ENCODE results near the gene TMEM168. TPM values are rescaled to one million over a fixed set of nuclear protein-coding genes. Genes with fewer than 3 reads are reported as not detected.

TMEM168 gene
- total RNA-seq, 1 experiment from 2014 or later: 28.9 TPM

DNA sequence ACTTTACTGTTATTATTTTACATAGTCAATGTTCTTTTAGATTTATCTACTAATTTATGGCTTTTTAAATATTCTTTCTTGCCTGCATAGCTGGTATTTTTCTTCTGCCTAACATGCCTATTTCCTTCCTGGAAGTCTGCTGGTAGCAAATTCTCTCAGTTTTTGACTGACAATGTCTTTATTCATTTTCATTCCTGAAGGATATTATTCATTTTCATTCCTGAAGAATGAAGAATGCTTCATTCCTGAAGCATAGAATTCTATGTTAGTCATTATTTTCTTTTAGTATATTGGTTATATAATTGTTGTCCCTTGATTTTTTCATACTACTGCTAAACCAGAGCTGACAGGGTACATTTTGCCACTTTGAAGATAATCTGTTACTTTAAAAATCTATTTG is 41.8 kb downstream of the TMEM168 start:
- H3K36me3 Mint-ChIP-seq (ENCODE audit: insufficient read depth, unreplicated experiment): no peaks in the 10 kb centered on the region
- intact Hi-C loops (cut with micrococcal nuclease; ENCODE audit: unreplicated experiment): loop anchor here (10.0 kb wide), 1 partner anchor 146 kb away; no protein-coding TSS in a partner anchor

DNA sequence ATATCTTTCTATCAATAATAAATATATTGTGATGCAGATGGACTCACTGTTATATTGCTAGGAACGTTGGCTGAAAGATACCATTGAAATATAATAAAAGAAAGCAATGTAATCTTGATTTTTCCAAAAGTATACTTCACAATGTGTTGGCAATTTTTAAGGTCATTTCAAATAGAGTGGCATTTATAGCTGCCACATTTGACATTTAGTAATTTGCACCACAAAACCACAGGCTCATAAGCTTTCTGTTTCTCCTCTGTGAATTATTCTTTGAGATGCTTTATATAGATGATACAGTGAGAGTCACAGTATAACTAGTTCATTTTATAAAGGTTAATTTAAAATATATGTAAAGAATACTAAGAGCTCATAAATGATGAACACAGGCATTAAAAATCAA is 44.6 kb downstream of the TMEM168 start:
- intact Hi-C loops (cut with micrococcal nuclease; ENCODE audit: unreplicated experiment): loop anchor here (10.0 kb wide), 1 partner anchor 149 kb away; no protein-coding TSS in a partner anchor
- no peak for DNase-seq
- no peaks in the 10 kb centered on the region for H3K27me3 Mint-ChIP-seq (ENCODE audit: insufficient read depth, unreplicated experiment)
- no peak overlapping the region for H3K27ac Mint-ChIP-seq (ENCODE audit: unreplicated experiment)
- Histone ChIP-seq H3K4me3 (ENCODE audit: low read depth, low read length) (no peak overlapping the region), H3K36me3 (ENCODE audit: control insufficient read depth, insufficient read depth, low read length) (no peaks in the 10 kb centered on the region), H3K4me1 (no peaks in the 10 kb centered on the region), H3K27me3 (replicated peaks; ENCODE audit: control insufficient read depth, insufficient read depth, low read length) (no peaks in the 10 kb centered on the region), H3K9me3 (no peaks in the 10 kb centered on the region)
- TF ChIP-seq, protein P1, sequence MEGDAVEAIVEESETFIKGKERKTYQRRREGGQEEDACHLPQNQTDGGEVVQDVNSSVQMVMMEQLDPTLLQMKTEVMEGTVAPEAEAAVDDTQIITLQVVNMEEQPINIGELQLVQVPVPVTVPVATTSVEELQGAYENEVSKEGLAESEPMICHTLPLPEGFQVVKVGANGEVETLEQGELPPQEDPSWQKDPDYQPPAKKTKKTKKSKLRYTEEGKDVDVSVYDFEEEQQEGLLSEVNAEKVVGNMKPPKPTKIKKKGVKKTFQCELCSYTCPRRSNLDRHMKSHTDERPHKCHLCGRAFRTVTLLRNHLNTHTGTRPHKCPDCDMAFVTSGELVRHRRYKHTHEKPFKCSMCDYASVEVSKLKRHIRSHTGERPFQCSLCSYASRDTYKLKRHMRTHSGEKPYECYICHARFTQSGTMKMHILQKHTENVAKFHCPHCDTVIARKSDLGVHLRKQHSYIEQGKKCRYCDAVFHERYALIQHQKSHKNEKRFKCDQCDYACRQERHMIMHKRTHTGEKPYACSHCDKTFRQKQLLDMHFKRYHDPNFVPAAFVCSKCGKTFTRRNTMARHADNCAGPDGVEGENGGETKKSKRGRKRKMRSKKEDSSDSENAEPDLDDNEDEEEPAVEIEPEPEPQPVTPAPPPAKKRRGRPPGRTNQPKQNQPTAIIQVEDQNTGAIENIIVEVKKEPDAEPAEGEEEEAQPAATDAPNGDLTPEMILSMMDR (IDR thresholded peaks at IDR 0.05; ENCODE audit: insufficient read depth in 1 of 2, low read depth in 1 of 2, low read length in 1 of 2, severe bottlenecking in 1 of 2, unreplicated experiment in 1 of 2): no peak
- H3K4me3 Mint-ChIP-seq (ENCODE audit: unreplicated experiment): no peak overlapping the region
- ChIA-PET POLR2A (interaction anchor here (0.5 kb wide), 1 partner anchor 184 kb away, joined by 3 read pairs; no protein-coding TSS in a partner anchor), CTCF (no interaction called here)
- BruUV-seq (replicated peaks): no TSS peak
- no peaks in the 10 kb centered on the region for H3K36me3 Mint-ChIP-seq (ENCODE audit: insufficient read depth, unreplicated experiment)
- peaks cover 13% of the 10 kb centered on the region for H3K9me3 Mint-ChIP-seq (ENCODE audit: unreplicated experiment)
- H3K4me1 Mint-ChIP-seq (ENCODE audit: low read depth, unreplicated experiment): no peaks in the 10 kb centered on the region

More for the DNA sequence above, 41.8 kb downstream of the TMEM168 start:
- no peaks in the 10 kb centered on the region for H3K36me3 ChIP-seq (ENCODE audit: control insufficient read depth, insufficient read depth, low read length)
- H3K27me3 Mint-ChIP-seq (ENCODE audit: insufficient read depth, unreplicated experiment): no peaks in the 10 kb centered on the region
- ChIA-PET CTCF (no interaction called here), POLR2A (no interaction called here)
- H3K4me3 Mint-ChIP-seq (ENCODE audit: unreplicated experiment): no peak overlapping the region
- TF ChIP-seq, protein P1 (IDR thresholded peaks at IDR 0.05; ENCODE audit: insufficient read depth in 1 of 2, low read depth in 1 of 2, low read length in 1 of 2, severe bottlenecking in 1 of 2, unreplicated experiment in 1 of 2): no peak
- H3K27ac Mint-ChIP-seq (ENCODE audit: unreplicated experiment): no peak overlapping the region
- BruUV-seq (replicated peaks): no TSS peak
- no peaks in the 10 kb centered on the region for H3K9me3 ChIP-seq
- no peak for DNase-seq
- H3K4me3 ChIP-seq (ENCODE audit: low read depth, low read length): no peak overlapping the region
- H3K9me3 Mint-ChIP-seq (ENCODE audit: unreplicated experiment): no peaks in the 10 kb centered on the region
- H3K27me3 ChIP-seq (replicated peaks; ENCODE audit: control insufficient read depth, insufficient read depth, low read length): no peaks in the 10 kb centered on the region
- no peaks in the 10 kb centered on the region for H3K4me1 Mint-ChIP-seq (ENCODE audit: low read depth, unreplicated experiment)
- no peaks in the 10 kb centered on the region for H3K4me1 ChIP-seq

DNA sequence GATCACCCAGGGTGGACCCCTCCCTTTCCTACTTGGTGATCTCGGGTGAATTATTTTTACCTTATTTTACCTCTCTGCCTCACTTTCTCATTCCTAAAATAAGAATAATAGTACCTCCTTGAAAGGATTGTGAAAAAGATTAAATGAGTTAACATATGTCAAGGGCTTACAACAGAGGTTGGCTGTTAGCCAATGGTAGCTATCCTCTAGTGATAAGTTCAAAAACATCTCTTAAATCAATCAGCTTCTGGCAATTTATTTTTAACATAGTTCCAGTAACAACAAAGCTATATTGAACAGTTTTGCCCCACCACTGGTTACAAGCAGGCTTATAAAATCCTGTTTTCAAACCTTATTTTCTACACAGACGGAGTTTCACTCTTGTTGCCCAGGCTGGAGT is 45.4 kb downstream of the TMEM168 start:
- Mint-ChIP-seq H3K27me3 (ENCODE audit: insufficient read depth, unreplicated experiment) (no peaks in the 10 kb centered on the region), H3K27ac (ENCODE audit: unreplicated experiment) (no peak overlapping the region), H3K9me3 (ENCODE audit: unreplicated experiment) (peaks cover 13% of the 10 kb centered on the region), H3K36me3 (ENCODE audit: insufficient read depth, unreplicated experiment) (no peaks in the 10 kb centered on the region), H3K4me3 (ENCODE audit: unreplicated experiment) (no peak overlapping the region), H3K4me1 (ENCODE audit: low read depth, unreplicated experiment) (no peaks in the 10 kb centered on the region)
- CTCF ChIA-PET: no interaction called here
- H3K36me3 ChIP-seq (ENCODE audit: control insufficient read depth, insufficient read depth, low read length): no peaks in the 10 kb centered on the region
- no peaks in the 10 kb centered on the region for H3K27me3 ChIP-seq (replicated peaks; ENCODE audit: control insufficient read depth, insufficient read depth, low read length)
- intact Hi-C loops (cut with micrococcal nuclease; ENCODE audit: unreplicated experiment): loop anchor here (10.0 kb wide), 1 partner anchor 150 kb away; no protein-coding TSS in a partner anchor
- POLR2A ChIA-PET: no interaction called here
- no TSS peak for BruUV-seq (replicated peaks)
- H3K4me3 ChIP-seq (ENCODE audit: low read depth, low read length): no peak overlapping the region
- H3K4me1 ChIP-seq: no peaks in the 10 kb centered on the region
- TF ChIP-seq, protein P1 (IDR thresholded peaks at IDR 0.05; ENCODE audit: insufficient read depth in 1 of 2, low read depth in 1 of 2, low read length in 1 of 2, severe bottlenecking in 1 of 2, unreplicated experiment in 1 of 2): no peak
- no peak for DNase-seq
- no peaks in the 10 kb centered on the region for H3K9me3 ChIP-seq

All from Caco-2 (cell line).